Activated CD4-positive, alpha-beta T cell treated with anti-CD3 and anti-CD28 coated beads, Interleukin-2, amount 10 ng/mL, durations not matched to agents 7 days and 5 days (primary cell): ENCODE data around the gene CUL2. TPM values are rescaled to one million over a fixed set of nuclear protein-coding genes. Genes with fewer than 3 reads are reported as not detected.
"Not testable (repeated sequence)": the region's sequence is repeated elsewhere in the genome, so short reads cannot be mapped to it uniquely, and the experiment has no call there.

Experiments used
- CTCF ChIA-PET: fragments of 350-600 bp; sonication (Branson Sonifier 250); formaldehyde crosslinking; loops from one replicate; lab custom pipeline; 2021; ENCODE audit warnings: antibody characterized with exemption; lab: Charles Lee
- POLR2A ChIA-PET: fragments of 350-600 bp; sonication (Branson Sonifier 250); formaldehyde crosslinking; loops from one replicate; lab custom pipeline; 2021; ENCODE audit warnings: antibody characterized with exemption; lab: Charles Lee
- DNase-seq: peaks from one replicate; pipeline ENCODE4 v3.0.0-alpha.2; 2020
- H3K27ac Mint-ChIP-seq: one replicate; pipeline ENCODE4 v1.8.0; 2021; ENCODE audit warnings: mild to moderate bottlenecking, moderate library complexity, mixed read lengths
- H3K27me3 Mint-ChIP-seq: one replicate; pipeline ENCODE4 v1.8.0; 2021; ENCODE audit warnings: mixed read lengths
- H3K36me3 Mint-ChIP-seq: one replicate; pipeline ENCODE4 v1.8.0; 2021; ENCODE audit warnings: low read depth, mixed read lengths
- H3K4me1 Mint-ChIP-seq: one replicate; pipeline ENCODE4 v1.8.0; 2021; ENCODE audit warnings: mixed read lengths
- H3K4me3 Mint-ChIP-seq: one replicate; pipeline ENCODE4 v1.8.0; 2021; ENCODE audit warnings: mild to moderate bottlenecking, moderate library complexity, mixed read lengths
- H3K9me3 Mint-ChIP-seq: one replicate; pipeline ENCODE4 v1.8.0; 2021; ENCODE audit warnings: mixed read lengths
- total RNA-seq, 2 experiments: library from RNA; stranded (reverse); gene quantifications; one replicate each; pipeline ENCODE4 v1.2.3, GENCODE V29; 2021

Gene CUL2
- total RNA-seq, 2 experiments from 2014 or later = 37.1 to 45.8 TPM

DNA sequence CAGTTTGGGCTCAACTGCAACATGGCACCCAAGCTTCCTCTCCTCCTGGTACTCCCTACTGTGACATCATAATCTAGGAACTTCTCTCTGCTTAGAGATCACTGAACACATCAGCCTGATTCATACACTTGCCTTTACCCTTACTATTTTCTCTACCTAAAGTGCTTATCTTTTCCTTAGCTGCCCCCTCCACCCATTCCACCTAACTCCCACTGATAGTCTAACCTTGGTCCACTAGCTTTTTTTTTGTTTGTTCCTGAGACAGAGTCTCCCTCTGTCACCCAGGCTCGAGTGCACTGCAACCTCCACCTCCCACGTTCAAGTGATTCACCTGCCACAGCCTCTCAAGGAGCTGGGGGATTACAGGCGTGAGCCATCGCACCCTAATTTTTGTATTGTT is 15.9 kb downstream of the CUL2 start:
- POLR2A ChIA-PET = interaction anchor here (0.8 kb wide), 1 partner anchor 967 kb away, joined by 4 read pairs; no protein-coding TSS in a partner anchor
- H3K4me1 Mint-ChIP-seq = no peaks in the 10 kb centered on the region
- no peak overlapping the region for H3K27ac Mint-ChIP-seq

DNA sequence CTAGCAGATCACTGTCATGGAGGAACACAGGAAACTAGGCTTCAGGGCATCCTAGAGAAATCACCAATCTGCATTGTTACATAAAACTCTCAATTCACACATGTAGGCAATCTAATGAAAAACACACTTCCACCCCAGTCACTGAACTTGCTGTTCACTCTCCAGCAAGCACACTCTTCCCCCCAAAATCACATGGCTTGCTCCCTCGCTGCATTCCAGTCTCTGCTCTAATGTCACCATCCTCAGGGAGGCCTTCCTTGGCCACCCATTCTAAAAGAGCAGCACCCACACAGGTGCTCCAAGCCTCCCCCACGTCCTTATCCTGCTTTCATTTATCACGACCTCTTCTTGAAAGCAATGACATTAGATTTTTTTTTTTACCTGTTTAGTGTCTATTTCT is 19.6 kb downstream of the CUL2 start:
- no peak overlapping the region for H3K27ac Mint-ChIP-seq
- no peak for DNase-seq
- no peaks in the 10 kb centered on the region for H3K9me3 Mint-ChIP-seq
- H3K36me3 Mint-ChIP-seq = peaks cover 28% of the 10 kb centered on the region
- no peaks in the 10 kb centered on the region for H3K27me3 Mint-ChIP-seq
- ChIA-PET POLR2A (no interaction called here), CTCF (no interaction called here)
- no peaks in the 10 kb centered on the region for H3K4me1 Mint-ChIP-seq
- H3K4me3 Mint-ChIP-seq = no peak overlapping the region

More for the DNA sequence above, 15.9 kb downstream of the CUL2 start:
- no peak for DNase-seq
- H3K4me3 Mint-ChIP-seq = no peak overlapping the region
- H3K36me3 Mint-ChIP-seq = peaks cover 14% of the 10 kb centered on the region
- H3K9me3 Mint-ChIP-seq = no peaks in the 10 kb centered on the region
- CTCF ChIA-PET = no interaction called here
- no peaks in the 10 kb centered on the region for H3K27me3 Mint-ChIP-seq

DNA sequence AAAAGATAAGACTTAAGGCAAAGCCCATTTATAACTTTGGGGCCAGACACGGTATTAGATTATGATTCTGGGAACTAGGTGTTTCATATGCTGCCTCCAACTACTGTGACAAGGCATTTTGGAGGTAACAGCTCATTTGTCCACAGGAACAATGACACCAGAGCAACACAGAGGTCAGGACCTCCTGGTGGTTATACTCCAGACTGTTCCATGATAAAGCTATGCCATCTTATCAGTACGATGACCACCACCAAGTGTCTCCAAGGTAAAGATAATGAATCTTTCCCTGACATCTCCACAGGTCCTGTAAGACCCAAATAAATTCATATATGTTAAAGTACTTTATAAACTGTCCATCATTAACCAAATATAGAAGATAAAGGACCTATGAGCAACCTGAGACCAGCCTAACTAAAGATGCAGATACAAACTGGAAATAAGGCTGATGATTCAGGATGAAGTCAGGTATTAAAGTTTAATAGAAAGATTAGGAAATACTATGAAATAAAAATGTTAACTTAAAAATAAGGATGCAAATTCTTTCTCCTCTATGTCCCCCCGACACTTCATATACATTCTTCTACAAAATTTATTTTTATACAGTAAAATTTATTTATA is 26.2 kb downstream of the CUL2 start:
- Mint-ChIP-seq H3K9me3 (no peaks in the 10 kb centered on the region), H3K4me1 (peaks cover 2% of the 10 kb centered on the region), H3K27ac (no peak overlapping the region), H3K4me3 (no peak overlapping the region), H3K36me3 (peaks cover 29% of the 10 kb centered on the region), H3K27me3 (no peaks in the 10 kb centered on the region)
- POLR2A ChIA-PET = interaction anchor here (0.7 kb wide), 1 partner anchor 15 kb away, joined by 3 read pairs; no protein-coding TSS in a partner anchor
- no peak for DNase-seq
- CTCF ChIA-PET = interaction anchor here (0.8 kb wide), 1 partner anchor 57 kb away, joined by 3 read pairs; no protein-coding TSS in a partner anchor

DNA sequence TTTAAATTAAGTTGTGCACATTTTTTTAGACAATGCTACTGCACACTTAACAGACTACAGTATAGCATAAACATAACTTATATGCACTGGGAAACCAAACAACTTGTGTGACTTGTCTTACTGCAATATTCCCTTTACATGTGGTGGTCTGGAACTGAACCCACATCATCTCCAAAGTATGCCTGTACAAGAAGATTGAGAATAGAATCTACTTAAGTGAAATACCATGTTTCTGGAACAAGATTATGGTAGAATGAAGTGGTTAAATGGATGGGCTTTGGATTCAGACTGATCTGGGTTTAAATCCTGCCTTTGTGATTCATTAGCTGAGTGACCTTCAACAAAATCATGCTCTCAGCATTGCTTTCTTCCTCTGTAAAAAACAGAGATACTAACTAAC is 30.7 kb downstream of the CUL2 start:
- Mint-ChIP-seq H3K27ac (no peak overlapping the region), H3K4me3 (no peak overlapping the region), H3K36me3 (peaks cover 25% of the 10 kb centered on the region), H3K27me3 (no peaks in the 10 kb centered on the region), H3K9me3 (no peaks in the 10 kb centered on the region), H3K4me1 (peaks cover 4% of the 10 kb centered on the region)
- POLR2A ChIA-PET = no interaction called here
- DNase-seq = no peak
- CTCF ChIA-PET = no interaction called here

DNA sequence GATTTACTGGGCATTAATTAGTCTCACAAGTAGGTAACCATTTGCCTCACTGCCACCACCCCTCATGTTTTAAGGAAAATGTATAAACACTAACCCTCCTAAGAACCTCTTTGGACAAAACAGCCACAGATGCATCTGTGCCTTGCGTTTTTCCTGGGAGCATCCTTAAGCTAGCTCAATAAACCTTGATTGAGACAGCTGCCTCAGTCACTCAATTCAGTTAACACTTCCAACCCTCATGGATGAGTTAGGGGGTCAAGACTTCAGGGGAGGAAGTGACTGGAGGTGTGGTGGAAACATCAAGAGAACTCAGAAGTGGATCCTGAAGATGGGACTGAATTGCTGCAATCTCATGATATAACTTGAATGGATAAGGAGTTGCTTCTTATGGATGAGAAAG is 31.5 kb downstream of the CUL2 start:
- Mint-ChIP-seq H3K9me3 (no peaks in the 10 kb centered on the region), H3K27me3 (no peaks in the 10 kb centered on the region), H3K4me3 (no peak overlapping the region), H3K27ac (no peak overlapping the region), H3K4me1 (peaks cover 4% of the 10 kb centered on the region), H3K36me3 (peaks cover 30% of the 10 kb centered on the region)
- ChIA-PET CTCF (interaction anchor here (0.6 kb wide), 1 partner anchor 65 kb away, joined by 4 read pairs; no protein-coding TSS in a partner anchor), POLR2A (no interaction called here)
- DNase-seq = no peak

DNA sequence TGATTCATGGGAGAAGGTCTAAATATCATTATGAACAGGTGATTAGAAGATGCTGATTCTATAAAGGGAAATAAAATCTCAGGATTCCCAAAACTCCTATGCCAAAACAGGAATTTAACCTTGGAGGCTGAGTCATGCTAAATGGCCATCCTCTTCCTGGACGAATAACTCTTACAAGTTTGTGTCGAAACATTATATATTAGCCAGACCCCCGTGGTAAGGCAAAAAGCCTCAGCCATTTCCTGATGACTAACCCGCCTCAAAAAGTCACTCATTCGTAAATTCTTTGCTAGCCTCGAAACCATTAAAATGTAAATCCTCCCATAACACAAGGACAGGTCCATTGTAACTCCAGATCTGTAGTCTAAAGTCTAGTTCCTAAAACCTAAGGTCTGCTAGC is 32.0 kb downstream of the CUL2 start:
- CTCF ChIA-PET = no interaction called here
- Mint-ChIP-seq H3K9me3 (no peaks in the 10 kb centered on the region), H3K27ac (no peak overlapping the region), H3K36me3 (peaks cover 31% of the 10 kb centered on the region), H3K4me3 (no peak overlapping the region), H3K27me3 (no peaks in the 10 kb centered on the region), H3K4me1 (peaks cover 4% of the 10 kb centered on the region)
- POLR2A ChIA-PET = no interaction called here
- DNase-seq = no peak

DNA sequence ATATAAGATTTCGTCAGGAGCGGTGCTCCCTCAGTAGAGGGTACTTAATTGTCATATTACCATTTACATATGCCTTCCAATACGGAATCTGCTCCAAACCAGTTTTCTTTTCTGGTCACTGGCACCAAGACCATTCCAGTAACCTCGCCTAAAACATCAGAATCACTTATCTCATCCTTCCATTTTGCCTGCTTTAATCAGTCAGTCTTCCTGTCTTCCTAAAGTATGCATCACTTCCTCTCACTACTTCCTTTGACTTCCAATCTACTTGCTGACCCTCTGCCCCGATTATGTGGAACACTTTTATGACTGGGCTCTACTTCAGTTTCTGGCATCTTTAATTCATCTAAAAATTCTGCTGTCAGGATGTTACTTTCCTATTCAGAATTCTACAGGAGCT is 33.5 kb downstream of the CUL2 start:
- CTCF ChIA-PET = interaction anchor here (1.2 kb wide), 1 partner anchor 34 kb away, joined by 4 read pairs; no protein-coding TSS in a partner anchor
- H3K27ac Mint-ChIP-seq = no peak overlapping the region
- POLR2A ChIA-PET = no interaction called here
- no peak overlapping the region for H3K4me3 Mint-ChIP-seq
- peaks cover 30% of the 10 kb centered on the region for H3K36me3 Mint-ChIP-seq
- DNase-seq = no peak
- no peaks in the 10 kb centered on the region for H3K27me3 Mint-ChIP-seq
- no peaks in the 10 kb centered on the region for H3K9me3 Mint-ChIP-seq
- H3K4me1 Mint-ChIP-seq = peaks cover 2% of the 10 kb centered on the region

DNA sequence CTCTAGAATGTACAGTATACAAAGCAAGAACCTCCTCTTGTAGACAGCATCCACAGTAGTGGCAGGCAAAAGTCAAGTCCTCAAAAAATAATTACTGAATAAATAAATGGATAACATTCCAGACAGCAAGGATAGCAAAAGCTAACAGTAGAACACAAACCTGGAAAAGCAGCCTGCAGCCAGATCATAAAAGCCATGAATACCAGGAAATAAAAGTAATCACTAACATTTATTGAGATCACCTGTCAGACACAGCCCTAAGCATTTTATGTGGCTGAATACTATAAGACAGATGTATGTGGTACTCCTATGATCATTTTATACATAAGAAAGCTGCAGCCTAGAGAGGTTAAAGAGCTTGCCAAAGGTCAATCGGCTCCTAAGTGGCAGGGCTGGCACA is 34.0 kb downstream of the CUL2 start:
- no peak for DNase-seq
- Mint-ChIP-seq H3K27me3 (no peaks in the 10 kb centered on the region), H3K36me3 (peaks cover 32% of the 10 kb centered on the region), H3K9me3 (no peaks in the 10 kb centered on the region), H3K27ac (no peak overlapping the region), H3K4me3 (no peak overlapping the region), H3K4me1 (peaks cover 2% of the 10 kb centered on the region)
- ChIA-PET POLR2A (no interaction called here), CTCF (no interaction called here)

DNA sequence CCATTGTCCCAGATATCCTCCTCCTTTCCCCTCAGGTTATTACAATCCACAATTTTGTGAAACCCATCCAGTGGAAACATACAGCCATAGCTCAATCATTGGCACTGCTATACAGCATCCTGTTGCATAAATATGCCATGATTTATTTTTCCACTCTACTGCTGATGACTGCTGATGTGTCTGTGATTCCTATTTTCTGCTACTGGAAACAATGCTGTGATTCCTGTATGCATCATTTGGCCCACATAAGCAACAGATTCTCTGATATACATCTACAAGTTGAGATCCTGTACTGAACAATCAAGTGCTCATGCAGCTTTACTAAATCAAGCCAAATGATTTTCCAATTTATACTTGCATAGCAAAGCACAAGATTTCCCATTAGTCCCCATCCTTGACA is 39.6 kb downstream of the CUL2 start:
- no peak overlapping the region for H3K27ac Mint-ChIP-seq
- H3K36me3 Mint-ChIP-seq = peaks cover 53% of the 10 kb centered on the region
- no peak for DNase-seq
- H3K9me3 Mint-ChIP-seq = no peaks in the 10 kb centered on the region
- ChIA-PET CTCF (no interaction called here), POLR2A (no interaction called here)
- H3K4me3 Mint-ChIP-seq = no peak overlapping the region
- no peaks in the 10 kb centered on the region for H3K4me1 Mint-ChIP-seq
- no peaks in the 10 kb centered on the region for H3K27me3 Mint-ChIP-seq

DNA sequence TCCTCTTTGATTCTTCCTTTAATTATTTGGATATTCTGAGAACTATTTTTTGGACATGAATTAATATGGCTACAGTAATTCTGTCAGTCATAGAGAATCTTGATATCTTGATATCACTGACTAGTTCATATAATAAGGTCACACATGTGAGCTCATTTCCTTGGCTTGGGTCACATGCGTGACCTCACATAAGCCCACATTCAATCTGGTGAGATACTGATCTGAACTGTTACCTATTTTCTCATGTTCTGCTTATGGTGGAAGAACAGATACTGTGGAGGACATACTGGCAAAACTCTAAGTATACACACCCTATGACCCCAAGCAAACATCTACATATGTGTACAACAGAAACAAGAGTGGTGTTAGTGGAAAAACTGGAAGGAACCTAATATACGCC is 44.1 kb downstream of the CUL2 start:
- H3K4me3 Mint-ChIP-seq = no peak overlapping the region
- no peak overlapping the region for H3K27ac Mint-ChIP-seq
- H3K27me3 Mint-ChIP-seq = no peaks in the 10 kb centered on the region
- DNase-seq = no peak
- ChIA-PET CTCF (interaction anchor here (2.1 kb wide), 1 partner anchor 11 kb away, joined by 5 read pairs; no protein-coding TSS in a partner anchor), POLR2A (no interaction called here)
- H3K9me3 Mint-ChIP-seq = no peaks in the 10 kb centered on the region
- H3K4me1 Mint-ChIP-seq = no peaks in the 10 kb centered on the region
- peaks cover 62% of the 10 kb centered on the region for H3K36me3 Mint-ChIP-seq

DNA sequence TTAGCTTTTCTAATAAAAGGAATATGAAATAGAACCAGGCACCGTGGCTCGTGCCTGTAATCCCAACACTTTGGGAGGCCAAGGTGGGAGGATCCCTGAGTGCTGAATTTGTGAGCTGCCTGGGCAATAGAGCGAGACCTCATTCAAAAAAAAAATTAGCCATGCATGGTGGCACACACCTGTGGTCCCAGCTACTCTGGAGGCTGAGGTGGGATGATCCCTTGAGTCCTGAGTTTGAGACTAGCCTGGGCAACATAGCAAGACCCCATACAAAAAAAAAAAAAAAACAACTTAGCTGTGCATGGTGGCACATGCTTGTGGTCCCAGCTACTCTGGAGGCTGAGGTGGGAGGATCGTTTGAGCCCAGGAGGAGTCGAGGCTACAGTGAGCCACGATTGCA is 44.9 kb downstream of the CUL2 start:
- H3K27me3 Mint-ChIP-seq, DNase-seq, POLR2A ChIA-PET, H3K4me3 Mint-ChIP-seq, H3K4me1 Mint-ChIP-seq, H3K27ac Mint-ChIP-seq, H3K9me3 Mint-ChIP-seq: not testable (repeated sequence)
- CTCF ChIA-PET = interaction anchor here (2.1 kb wide), 1 partner anchor 10 kb away, joined by 5 read pairs; no protein-coding TSS in a partner anchor
- H3K36me3 Mint-ChIP-seq = peaks cover 56% of the 10 kb centered on the region

DNA sequence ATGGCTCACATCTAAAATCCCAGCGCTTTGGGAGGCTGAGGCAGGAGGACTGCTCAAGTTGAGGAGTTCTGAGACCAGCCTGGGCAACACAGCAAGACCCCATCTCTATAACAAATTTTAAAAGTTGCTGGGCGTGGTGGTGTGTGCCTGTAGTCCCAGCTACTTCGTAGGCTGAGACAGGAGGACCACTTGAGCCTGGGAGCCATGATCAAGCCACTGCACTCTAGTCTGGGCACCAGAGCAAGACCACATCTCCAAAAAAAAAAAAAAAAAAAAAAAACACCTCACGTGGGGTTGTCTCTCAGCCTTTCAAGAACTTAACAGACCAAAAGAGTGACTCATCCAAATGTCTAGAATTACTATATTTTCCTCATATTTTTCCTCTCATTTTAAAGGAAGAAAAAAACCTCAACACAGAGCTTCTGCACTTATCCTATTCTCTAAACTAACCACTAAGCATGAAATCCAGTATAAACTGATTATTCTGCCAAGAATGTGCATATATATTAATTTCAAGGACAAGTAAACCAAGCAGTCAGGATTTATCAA is 46.3 kb downstream of the CUL2 start:
- no peak for DNase-seq
- Mint-ChIP-seq H3K9me3 (no peaks in the 10 kb centered on the region), H3K36me3 (peaks cover 48% of the 10 kb centered on the region), H3K27ac (no peak overlapping the region), H3K4me3 (no peak overlapping the region), H3K4me1 (no peaks in the 10 kb centered on the region), H3K27me3 (no peaks in the 10 kb centered on the region)
- ChIA-PET CTCF (no interaction called here), POLR2A (no interaction called here)

DNA sequence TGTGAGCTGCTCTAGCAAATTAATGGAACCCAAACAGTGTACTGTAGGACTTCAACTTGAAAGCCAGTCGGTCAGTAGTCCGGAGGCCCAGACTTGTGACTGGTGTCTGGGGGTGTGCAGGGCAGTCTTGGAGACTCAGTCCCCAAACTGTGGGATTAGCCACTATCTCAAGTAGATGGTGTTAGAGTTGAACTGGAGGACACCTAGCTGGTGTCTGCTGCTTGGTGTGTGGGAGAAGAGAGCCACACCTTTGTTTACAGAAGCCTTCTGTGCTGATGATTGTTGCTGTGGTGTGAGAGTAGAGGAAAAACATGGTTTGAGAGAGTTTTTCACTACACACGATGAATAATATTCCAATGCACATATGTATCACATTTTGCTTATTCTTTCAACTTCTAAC is 47.4 kb downstream of the CUL2 start:
- Mint-ChIP-seq H3K9me3 (no peaks in the 10 kb centered on the region), H3K27ac (peak overlapping the region; percentile 2), H3K36me3 (peaks cover 44% of the 10 kb centered on the region), H3K27me3 (no peaks in the 10 kb centered on the region), H3K4me1 (no peaks in the 10 kb centered on the region), H3K4me3 (no peak overlapping the region)
- POLR2A ChIA-PET = no interaction called here
- no peak for DNase-seq
- CTCF ChIA-PET = no interaction called here
